Activated T-helper 17 cell treated with anti-CD3 and anti-CD28 coated beads, Interleukin-2, amount 50 U/mL, for 72 hours (primary cell): ENCODE results near the gene ZNF497. TPM values are rescaled to one million over a fixed set of nuclear protein-coding genes. Genes with fewer than 3 reads are reported as not detected.
A peak's percentile ranks its signal among the peaks of the same experiment; 100 is the strongest.

Experiments
- ATAC-seq: fragments of 150-1000 bp; cut with Tn5 transposase; replicated peaks from 2 replicates; pipeline ENCODE4 v1.10.0; 2021; ENCODE audit warnings: mild to moderate bottlenecking, moderate library complexity
- H3K27ac Mint-ChIP-seq: one replicate; pipeline ENCODE4 v1.8.0; 2022; ENCODE audit warnings: mixed read lengths
- H3K27me3 Mint-ChIP-seq: one replicate; pipeline ENCODE4 v1.8.0; 2022; ENCODE audit warnings: mixed read lengths
- H3K36me3 Mint-ChIP-seq: one replicate; pipeline ENCODE4 v1.8.0; 2022; ENCODE audit warnings: low read depth, mild to moderate bottlenecking, mixed read lengths
- H3K4me1 Mint-ChIP-seq: one replicate; pipeline ENCODE4 v1.8.0; 2022; ENCODE audit warnings: mixed read lengths
- H3K4me3 Mint-ChIP-seq: one replicate; pipeline ENCODE4 v1.8.0; 2022; ENCODE audit warnings: mild to moderate bottlenecking, mixed read lengths
- H3K9me3 Mint-ChIP-seq: one replicate; pipeline ENCODE4 v1.8.0; 2022; ENCODE audit warnings: mixed read lengths
- total RNA-seq, 2 donors: library from RNA; stranded (reverse); gene quantifications; one replicate each; pipeline ENCODE4 v1.2.3, GENCODE V29; 2022

Gene ZNF497
- total RNA-seq, 2 donors from 2014 or later = 1.7 to 1.8 TPM

DNA sequence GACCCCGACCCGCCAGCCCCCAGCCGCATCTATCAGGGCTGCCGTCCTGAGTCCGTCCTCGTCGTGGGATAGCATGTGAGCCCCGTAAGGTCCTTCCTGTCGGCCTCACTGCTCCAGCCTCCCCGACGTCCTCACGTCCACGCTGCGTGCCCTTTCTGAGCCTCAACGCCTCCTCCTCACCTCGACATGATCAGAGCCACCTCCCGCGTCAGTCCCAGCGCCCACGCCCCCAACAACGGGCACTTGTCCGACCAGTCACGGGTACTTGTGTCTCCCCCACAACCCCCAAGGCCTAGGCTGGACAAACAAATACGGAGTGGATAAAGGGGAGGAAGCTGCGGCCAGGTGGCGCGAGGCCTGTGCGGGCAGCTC lies 665 bp downstream of the ZNF497 start:
- peak overlapping the region; percentile 93 for H3K27ac Mint-ChIP-seq
- no peaks in the 10 kb centered on the region for H3K4me1 Mint-ChIP-seq
- H3K9me3 Mint-ChIP-seq = no peaks in the 10 kb centered on the region
- H3K36me3 Mint-ChIP-seq = no peaks in the 10 kb centered on the region
- H3K4me3 Mint-ChIP-seq = peak overlapping the region; percentile 95
- no peaks in the 10 kb centered on the region for H3K27me3 Mint-ChIP-seq
- ATAC-seq = peak; percentile 45

GRCh38 chr19:58357481-58358145 lies 4.9 kb downstream of the ZNF497 start:
- no peaks in the 10 kb centered on the region for H3K36me3 Mint-ChIP-seq
- no peak overlapping the region for H3K4me3 Mint-ChIP-seq
- H3K9me3 Mint-ChIP-seq = no peaks in the 10 kb centered on the region
- H3K27ac Mint-ChIP-seq = no peak overlapping the region
- no peaks in the 10 kb centered on the region for H3K4me1 Mint-ChIP-seq
- no peaks in the 10 kb centered on the region for H3K27me3 Mint-ChIP-seq
- ATAC-seq = no peak

- Mint-ChIP-seq H3K27ac (no peak overlapping the region), H3K4me3 (no peak overlapping the region), H3K27me3 (no peaks in the 10 kb centered on the region), H3K4me1 (peaks cover 4% of the 10 kb centered on the region), H3K36me3 (no peaks in the 10 kb centered on the region), H3K9me3 (no peaks in the 10 kb centered on the region)
- no peak for ATAC-seq
Measured at GRCh38 chr19:58356766-58357480, 5.6 kb downstream of the ZNF497 start.

GRCh38 chr19:58355908-58356765 lies 6.4 kb downstream of the ZNF497 start:
- Mint-ChIP-seq H3K36me3 (no peaks in the 10 kb centered on the region), H3K27me3 (no peaks in the 10 kb centered on the region), H3K9me3 (no peaks in the 10 kb centered on the region), H3K4me1 (peaks cover 4% of the 10 kb centered on the region), H3K27ac (no peak overlapping the region), H3K4me3 (peak overlapping the region; percentile 26)
- peak; percentile 54 for ATAC-seq

DNA sequence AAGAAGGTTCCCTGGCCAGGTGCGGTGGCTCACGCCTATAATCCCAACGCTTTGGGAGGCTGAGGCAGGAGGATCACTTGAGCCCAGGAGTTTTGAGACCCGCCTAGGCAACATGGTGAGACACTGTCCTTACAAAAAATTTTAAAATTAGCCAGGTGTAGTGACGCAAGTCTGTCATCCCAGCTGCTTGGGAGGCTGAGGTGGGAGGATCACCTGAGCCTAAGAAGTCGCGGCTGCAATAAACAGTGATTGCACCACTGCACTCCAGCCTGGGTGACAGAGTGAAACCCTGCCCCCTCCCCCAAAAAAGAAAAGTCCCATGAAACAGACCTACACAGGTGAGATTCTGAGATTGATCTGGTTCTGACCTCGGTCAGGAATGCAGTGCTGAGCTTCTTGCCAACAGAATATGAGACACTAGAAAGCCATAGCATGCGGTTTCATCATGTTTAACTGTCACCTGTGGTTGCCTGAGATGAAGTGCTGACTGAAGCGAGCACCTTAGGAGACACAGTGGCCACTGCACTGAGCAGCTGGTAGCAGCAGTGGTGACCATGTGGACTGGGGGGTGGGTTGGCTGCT lies 7.2 kb downstream of the ZNF497 start:
- Mint-ChIP-seq H3K27me3 (no peaks in the 10 kb centered on the region), H3K36me3 (no peaks in the 10 kb centered on the region), H3K4me1 (peaks cover 4% of the 10 kb centered on the region), H3K4me3 (peak overlapping the region; percentile 28), H3K9me3 (no peaks in the 10 kb centered on the region), H3K27ac (no peak overlapping the region)
- no peak for ATAC-seq

DNA sequence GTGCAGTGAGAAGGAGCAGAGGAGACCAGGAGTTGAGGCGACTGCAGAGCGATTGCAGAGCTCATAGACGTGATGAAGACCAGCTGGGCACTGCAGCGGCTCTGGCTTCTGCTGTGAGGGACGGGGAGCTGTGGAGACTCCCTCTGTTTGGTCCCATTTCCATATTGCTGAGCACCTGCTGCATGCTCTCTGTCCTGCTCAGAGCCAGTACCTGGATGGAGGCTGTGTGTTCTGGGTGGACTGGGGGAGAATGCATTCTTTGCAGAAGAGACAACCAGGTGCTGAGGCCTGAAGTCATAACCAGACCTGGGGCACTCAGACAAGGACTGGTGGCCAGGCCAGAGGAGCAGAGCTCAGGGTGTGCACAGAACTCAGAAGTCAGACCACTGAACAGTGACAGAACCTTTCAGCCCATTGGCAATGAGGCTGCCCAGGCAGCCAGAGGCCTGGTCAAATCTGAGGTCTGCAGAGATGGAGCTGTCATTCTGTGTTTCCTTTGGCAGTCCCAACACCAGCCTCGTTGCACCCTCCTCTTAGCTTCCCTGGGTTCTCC lies 8.0 kb downstream of the ZNF497 start:
- Mint-ChIP-seq H3K4me3 (no peak overlapping the region), H3K9me3 (no peaks in the 10 kb centered on the region), H3K27ac (no peak overlapping the region), H3K4me1 (peaks cover 4% of the 10 kb centered on the region), H3K36me3 (no peaks in the 10 kb centered on the region), H3K27me3 (no peaks in the 10 kb centered on the region)
- no peak for ATAC-seq

DNA sequence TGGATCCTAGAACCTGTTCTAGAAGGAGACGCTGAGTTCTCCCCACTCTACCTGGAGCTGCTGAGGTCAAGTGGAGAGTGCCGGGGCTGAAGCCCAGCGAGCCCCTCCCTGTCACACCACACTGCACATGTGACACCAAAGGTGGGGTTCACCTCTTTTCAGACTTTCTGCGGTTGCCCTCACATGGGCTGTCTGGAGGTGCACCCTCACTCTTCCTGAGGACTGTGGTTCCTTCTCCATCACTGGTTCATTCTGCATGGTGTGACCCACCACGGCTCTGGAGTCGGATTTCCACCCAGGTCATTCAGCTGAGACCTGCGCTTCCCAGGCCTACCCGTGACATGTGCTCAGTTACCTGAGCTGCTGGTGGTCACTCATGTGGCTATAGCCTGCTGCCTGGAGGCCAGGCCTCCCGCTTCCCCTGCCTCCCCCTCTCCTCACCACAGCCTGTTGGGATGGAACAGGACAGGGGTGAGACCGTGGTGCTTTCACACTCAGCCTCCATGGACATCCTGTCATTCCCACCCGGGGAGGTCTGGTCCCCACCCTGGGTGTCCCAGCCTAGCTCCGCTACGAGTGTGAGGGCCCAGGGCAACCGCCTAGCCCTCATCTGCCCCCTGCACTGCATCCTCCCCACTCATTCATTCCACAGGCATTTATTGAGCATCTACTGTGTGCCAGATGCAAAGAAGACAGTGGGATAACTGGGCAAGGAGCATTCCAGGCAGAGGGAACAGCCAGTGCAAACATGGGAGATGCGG lies 8.7 kb downstream of the ZNF497 start:
- Mint-ChIP-seq H3K27me3 (no peaks in the 10 kb centered on the region), H3K36me3 (no peaks in the 10 kb centered on the region)
- ATAC-seq = no peak

GRCh38 chr19:58352760-58353671 lies 9.5 kb downstream of the ZNF497 start, which contains the start of gene A1BG:
TSS of gene A1BG (minus strand) at chr19:58353492. CDS start at chr19:58353437, 55 bp downstream.
- Mint-ChIP-seq H3K4me3 (no peak within 1 kb of the TSS), H3K9me3 (no peaks in the 10 kb centered on the region), H3K4me1 (peaks cover 4% of the 10 kb centered on the region), H3K27ac (no peak within 1 kb of the TSS), H3K27me3 (no peaks in the 10 kb centered on the region), H3K36me3 (no peaks in the 10 kb centered on the region)
- no peak for ATAC-seq

More for the DNA sequence above, 8.7 kb downstream of the ZNF497 start:
- Mint-ChIP-seq H3K4me1 (peaks cover 4% of the 10 kb centered on the region), H3K9me3 (no peaks in the 10 kb centered on the region), H3K4me3 (no peak overlapping the region), H3K27ac (no peak overlapping the region)

DNA sequence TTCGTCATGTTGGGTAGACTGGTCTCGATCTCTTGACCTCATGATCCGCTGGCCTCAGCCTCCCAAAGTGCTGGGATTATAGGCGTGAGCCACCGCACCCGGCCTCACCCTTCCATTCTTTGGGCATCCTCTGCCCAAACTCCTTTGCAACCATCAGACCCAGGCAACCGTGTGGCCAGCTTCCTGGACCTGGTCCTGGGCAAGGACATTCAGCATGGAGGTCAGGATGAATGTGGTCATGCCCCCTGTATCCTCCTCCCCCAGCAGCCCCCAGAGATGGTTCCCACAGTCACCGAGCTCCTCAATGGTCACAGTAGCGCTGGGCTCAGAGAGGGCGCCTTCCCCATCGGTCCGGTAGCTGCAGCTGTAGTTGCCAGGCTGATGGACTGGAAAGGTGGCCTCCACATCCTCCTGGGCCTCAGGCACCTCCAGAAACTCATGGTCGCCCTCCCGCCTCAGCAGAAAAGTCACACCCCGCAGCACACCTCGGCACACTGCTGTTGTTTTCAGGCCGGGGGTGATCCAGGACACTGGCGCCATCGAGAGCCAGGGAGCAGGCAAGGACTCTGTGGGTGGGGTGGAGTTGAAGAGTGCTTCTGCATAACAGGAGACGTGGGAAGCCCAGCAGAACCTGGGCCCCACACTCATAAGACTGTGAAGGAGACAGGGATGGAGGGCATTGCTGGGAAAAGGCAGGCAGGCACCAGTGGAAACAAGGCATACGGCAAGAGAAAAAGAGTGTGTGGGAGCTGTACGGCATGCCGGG lies 10.4 kb downstream of the ZNF497 start:
- H3K27ac Mint-ChIP-seq = no peak overlapping the region
- H3K36me3 Mint-ChIP-seq = no peaks in the 10 kb centered on the region
- no peaks in the 10 kb centered on the region for H3K27me3 Mint-ChIP-seq
- peaks cover 4% of the 10 kb centered on the region for H3K4me1 Mint-ChIP-seq
- H3K9me3 Mint-ChIP-seq = no peaks in the 10 kb centered on the region
- ATAC-seq = no peak
- no peak overlapping the region for H3K4me3 Mint-ChIP-seq

- Mint-ChIP-seq H3K9me3 (no peaks in the 10 kb centered on the region), H3K4me1 (peaks cover 4% of the 10 kb centered on the region), H3K4me3 (no peak overlapping the region), H3K27ac (no peak overlapping the region), H3K36me3 (no peaks in the 10 kb centered on the region), H3K27me3 (no peaks in the 10 kb centered on the region)
- no peak for ATAC-seq
Measured at GRCh38 chr19:58351558-58351878, 11.0 kb downstream of the ZNF497 start.

DNA sequence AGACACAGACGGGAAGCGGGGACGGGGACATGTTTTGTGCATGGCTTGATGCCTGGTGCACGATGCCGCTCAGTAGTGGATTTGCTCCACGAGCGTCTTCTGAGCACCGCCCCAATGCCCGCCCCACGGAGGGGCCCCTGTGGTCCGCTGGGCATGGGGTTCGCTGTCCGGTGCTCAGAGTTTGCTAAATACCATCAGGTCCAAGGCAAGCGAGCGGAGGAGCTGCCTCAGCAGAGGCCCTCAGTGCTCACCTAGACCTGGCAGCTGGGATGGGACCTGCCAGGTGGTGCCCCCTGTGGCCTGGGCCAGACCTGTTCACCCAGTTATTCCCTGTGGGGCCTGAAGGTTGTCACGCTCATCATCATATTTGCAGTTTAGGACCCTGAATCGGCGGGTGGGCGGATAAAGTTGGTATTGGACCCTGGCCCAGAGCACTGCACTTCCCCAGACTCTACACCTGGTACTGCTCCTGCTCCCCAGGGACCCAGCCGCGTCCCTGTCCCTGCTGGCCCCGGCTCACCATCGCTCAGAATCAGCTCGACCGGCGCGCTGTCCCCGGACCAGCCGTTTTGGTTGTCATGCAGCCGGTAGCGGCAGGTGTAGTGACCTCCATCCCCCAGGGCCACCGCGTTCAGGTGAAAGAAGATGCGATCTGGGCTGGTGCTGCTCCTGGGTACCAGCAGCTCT lies 11.5 kb downstream of the ZNF497 start:
- H3K36me3 Mint-ChIP-seq = no peaks in the 10 kb centered on the region
- H3K27me3 Mint-ChIP-seq = no peaks in the 10 kb centered on the region
- no peaks in the 10 kb centered on the region for H3K9me3 Mint-ChIP-seq
- H3K4me1 Mint-ChIP-seq = peaks cover 5% of the 10 kb centered on the region
- ATAC-seq = no peak
- H3K4me3 Mint-ChIP-seq = no peak overlapping the region
- no peak overlapping the region for H3K27ac Mint-ChIP-seq
